NCI-H1105 treated with DMSO at 0.1 percent for 48 hours (cell line): ENCODE data around the gene CACNA2D1.

Source experiments
- DNase-seq: peaks from one replicate; lab custom pipeline; 2025; lab: John Stamatoyannopoulos, UW

Gene CACNA2D1

DNA sequence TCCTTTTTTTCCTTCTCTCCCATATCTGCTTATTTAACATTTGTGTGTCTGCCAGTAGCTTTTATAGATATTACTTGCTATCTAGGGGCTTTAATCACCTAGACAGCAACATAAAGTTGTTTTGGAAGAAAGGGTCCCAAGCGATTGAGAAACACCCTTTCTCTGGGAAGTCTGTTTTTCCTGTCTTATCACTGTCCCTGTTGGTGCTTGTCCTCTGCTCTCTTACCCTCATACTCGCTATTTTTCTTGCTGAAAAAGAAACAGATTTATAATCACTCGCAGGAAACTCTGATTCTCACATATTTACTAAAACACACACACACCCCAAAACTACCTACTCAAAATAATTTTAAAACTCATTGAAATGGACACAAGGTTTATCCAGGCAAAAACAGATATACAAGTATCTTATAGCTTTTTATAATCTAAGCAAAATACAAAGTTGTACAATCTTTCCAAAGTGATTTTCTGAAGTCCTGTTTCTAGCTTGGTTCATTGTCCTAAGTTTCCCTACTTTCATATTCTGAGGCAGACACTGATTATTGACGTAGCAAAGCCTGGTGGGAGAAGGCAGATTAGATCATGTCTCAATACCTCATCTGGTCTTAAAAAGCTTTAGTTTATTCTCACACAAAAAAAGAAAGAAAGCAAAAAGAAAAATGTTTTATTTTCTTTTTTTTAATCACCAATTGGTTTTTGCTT, 157.3 kb downstream of the CACNA2D1 start:
- no peak for DNase-seq

DNA sequence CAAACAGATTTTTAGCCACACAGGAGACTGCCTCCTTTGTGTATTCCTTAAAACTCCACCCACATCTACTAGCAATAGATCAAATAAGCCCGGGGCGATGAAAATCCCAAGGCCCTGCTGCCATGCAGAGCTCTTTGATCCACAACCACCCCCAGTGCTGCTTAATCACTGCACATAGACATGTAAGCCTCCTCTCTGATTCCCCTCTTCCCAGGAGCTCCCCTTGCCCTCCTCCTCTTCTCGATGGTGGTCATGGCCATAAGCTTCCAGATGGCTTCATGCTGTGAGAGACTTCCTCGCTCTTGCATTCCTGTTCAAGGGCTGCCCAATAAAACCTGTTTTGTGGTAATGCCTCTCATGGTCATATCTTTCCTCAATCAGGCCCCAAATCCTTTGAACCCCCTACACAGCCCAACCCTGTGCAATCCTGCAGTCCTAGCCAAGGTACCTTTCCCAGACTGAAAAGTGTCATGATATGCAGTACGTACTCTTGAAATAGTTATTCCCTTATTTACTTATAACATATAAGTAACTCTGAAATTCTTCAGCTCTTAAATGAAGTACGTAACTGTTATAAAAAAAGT, 158.5 kb downstream of the CACNA2D1 start:
- DNase-seq = no peak

DNA sequence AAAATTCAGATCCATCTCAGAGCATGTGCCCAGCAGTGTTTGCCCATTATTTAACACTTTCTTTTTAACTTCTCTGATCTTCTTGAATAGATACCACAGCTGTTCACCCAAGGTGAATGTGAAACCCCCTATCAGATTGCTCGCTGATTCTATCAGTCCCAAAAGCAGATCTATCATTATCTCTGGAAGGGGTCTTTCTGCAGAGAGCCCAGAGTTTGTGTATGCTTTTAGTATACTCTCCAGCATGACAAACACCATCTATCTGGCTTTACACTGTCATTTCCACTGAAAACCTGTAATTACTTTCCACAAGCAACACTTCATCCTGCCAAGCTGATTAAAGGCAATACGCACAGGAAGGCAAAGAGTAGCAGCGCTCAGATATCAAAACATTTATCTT, 168.2 kb downstream of the CACNA2D1 start:
- DNase-seq = peak; percentile 68

DNA sequence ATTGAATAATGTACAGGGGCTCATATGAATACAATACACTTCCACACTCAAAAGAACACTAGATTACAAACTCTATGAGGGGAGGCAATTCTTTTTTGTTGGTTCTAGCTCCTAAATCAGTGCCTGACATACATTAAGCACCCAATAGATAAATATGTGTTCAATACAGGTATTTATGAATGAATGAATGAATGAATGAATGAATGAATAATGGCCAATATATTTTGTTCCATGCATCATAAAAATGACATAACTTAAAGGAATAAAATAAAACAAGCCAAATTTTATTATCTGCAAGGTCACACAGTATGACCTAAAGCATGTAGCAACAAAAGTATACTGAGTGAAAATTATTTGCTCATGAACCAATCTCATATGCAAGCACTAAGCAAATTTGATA, 168.9 kb downstream of the CACNA2D1 start:
- no peak for DNase-seq

DNA sequence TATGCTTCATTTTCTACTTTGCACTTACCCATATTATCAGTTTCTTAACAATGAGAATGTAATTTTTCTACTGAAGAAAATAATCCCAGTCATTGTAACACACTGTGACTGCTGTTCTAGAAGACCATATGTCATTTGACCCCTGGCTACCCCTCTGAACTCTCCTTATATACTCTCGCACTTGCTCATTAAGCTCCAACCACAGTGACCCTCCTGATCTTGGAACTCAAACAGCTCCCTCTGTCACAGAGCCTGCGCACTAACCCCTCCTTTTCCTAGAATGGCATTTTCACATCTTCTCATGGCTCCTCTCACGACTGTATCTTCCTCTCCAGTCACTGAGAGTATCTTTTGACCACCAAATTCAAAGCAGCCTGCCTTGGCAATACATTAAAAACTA, 169.7 kb downstream of the CACNA2D1 start:
- DNase-seq = no peak

DNA sequence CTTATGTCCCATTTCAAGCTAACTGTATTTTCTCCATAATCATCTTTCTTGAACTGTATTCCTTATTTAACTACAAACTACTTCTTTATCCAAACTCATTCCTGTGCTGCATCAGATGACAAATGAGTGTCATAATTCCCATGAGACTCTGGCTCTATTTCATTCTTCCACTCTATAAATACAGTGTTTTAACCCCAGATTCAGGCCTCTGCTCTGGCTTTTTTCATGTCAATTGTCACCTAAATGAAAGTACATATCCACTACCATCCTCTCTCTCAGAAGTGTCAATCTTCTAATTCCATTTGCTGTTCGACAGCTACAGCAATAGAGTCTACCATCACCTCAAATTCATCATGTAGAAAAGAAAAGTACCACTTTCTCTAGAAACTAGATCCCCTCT, 172.7 kb downstream of the CACNA2D1 start:
- DNase-seq = no peak

DNA sequence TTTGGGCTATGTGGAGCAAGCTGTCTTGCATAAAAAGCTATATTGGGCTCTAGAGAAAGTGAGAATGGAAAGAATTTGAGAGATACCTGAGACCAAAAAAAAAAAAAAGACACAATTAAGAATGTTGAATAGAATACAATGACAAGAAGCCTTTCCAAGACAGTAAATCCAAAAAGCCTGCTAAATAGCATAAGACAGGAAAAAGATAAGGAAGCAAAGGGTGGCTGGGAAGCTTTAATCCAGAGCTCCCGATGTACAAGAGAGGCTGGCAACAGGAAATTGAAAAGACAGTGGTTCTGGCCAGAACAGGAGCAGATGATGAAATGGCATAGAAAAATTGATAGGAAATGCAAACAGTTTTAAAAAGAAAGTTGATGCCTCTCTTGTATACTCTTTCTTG, 174.9 kb downstream of the CACNA2D1 start:
- DNase-seq = no peak

DNA sequence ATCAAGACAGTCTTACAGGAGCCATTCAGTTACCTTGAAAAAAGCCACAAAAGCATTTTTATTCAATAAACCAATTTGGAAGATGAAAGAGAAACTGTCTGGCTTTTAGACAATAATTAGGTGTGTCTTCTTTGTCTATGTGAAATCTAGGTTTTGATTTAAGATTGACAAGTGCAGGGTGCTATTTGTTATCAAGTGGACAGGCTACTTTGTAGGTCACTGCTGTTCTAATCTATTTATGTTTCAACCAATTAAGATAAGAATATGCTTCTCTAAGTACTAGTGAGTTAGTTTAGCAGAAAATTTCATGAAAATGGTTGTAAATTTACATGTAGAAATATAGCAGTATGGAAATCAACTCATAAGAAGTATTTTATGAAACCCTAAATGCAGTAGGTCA, 177.5 kb downstream of the CACNA2D1 start:
- peak; percentile 49 for DNase-seq

DNA sequence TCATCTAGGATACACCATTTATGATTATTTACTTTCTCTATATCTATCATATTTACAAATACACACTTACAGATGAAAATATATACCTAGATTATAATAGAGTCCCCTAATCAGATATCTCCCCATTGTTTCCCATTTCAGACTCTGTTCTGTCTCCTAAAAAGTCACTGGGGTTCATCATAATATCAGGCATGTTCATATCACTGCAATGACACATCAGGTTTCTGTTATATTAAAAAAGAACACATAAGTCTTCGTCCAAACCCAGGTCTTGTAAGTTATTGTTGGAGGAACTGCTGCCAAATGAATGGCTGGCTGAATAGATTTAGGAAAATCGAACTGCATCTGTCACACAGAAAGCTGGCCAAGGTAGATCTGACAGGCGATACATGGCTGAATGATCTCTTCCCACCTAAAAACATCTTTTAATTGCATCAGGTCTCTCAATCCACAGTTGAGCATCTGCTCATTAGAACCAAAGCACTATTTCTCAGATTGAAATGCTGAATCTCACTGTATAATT, 178.7 kb downstream of the CACNA2D1 start:
- peak; percentile 91 for DNase-seq

DNA sequence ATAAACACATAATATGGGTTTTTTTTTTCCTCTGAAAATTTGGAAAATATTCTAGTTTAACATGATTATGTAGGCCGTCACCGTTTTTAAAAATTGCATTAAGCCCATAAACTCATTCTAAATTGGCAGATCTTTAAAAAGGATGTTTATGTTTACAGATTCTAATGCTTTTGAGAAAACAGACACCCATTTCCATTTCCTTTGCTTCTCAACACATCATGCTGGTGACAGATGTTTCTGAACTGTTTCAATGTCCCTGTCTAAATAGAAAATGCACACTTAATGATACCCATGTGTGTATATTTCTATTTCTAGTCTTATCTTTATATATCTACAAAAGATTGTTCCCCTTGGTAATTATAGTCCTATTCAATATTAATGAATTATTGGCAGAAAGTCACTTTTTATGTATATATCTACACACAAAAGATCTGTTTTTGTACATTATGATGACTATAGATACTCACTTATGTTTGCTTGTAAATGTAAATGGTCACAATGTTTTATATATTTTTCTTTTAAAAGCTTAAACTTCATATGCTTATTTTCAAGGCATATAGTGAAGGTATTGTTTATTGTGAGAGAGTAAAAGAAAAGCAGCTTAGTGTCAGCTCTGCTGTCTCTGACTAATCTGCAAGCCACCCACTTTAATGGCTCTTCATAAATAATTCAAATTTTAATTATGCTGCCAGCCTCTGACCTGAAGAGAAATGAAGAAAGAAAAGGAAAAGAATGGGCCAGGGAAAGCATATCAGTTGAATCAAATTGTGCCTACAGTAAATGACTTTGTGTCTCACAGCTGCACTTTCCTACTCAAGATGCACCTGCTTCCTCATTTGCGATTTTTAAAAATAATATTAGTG, 179.4 kb downstream of the CACNA2D1 start:
- peak; percentile 97 for DNase-seq

DNA sequence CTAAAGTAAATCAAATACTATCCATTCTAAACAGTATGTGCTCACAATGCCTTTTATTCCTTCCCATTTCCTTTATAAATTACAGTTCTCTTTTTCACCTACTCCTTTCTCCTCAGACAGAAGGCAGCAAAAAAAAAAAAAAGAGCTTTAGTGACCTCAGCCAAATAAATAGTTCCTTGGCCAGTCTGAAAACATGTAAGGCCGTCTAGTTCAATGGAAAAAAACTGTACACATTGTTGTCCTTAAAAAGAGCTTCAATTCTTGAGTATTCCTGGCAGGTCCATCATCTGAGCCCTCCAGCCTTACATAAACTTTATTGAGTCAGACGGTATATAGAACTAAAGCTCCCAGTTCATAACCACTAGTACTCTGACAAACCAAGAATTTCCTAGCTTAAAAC, 185.4 kb downstream of the CACNA2D1 start:
- DNase-seq = no peak

DNA sequence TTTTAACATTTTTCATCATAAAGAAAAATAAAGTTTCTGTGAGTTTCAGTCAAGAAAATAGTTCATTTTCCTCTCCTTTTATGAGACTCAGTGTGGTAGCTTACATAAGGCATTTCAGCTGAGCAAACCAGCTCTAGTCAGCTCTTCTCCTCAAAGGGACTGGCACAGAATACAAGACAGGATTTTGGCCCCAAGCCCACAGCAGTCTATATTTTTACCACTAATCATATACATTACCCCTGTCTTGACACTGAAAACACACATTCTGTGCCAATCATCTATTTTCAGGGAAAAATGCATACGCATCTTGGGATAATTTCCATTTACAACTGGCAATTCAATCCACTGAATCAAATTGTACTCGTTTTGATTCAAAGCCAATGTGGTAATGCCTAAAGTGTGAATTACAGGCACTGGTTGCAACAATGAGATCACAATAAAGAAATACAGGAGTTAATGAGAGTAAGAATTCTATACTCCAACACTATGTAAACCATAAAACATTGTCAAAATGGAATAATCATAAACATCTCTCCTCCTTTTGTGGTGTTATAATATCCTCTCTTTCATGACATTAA, 186.4 kb downstream of the CACNA2D1 start:
- DNase-seq = peak; percentile 87

DNA sequence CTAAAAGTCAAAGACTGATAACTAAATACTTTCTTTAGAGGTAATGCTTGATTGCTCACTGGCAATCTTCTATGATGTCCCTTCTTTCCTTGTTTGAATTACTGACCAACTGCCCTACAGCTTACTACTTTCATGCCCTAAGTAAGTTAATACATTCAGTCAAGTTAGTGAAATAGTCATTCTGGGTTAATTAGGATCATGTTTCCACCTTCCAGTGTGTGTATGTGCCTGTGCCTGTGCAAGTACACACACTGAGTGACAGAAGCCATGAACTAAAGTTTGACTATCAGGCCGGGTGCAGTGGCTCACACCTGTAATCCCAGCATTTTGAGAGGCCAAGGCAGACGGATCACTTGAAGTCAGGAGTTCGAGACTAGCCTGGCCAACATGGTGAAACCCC, 187.9 kb downstream of the CACNA2D1 start:
- DNase-seq = no peak

DNA sequence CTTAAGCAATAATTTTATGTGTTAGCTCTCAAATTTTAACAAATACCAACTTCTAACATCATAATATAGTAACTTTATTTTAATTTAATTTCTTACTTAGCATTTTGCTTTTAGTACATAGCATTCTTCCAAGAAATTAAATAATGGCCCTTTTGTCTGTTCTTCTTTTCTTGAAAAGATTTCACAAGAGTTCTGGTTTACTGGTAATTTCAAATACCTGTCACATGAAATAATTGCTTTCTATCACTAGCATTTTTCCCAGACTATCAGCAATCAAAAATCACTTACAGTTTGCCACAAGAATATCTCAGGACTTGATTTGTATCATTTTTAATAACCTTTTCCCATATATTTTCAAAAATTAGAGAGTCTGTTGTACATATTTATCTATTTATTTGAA, 193.0 kb downstream of the CACNA2D1 start:
- no peak for DNase-seq

DNA sequence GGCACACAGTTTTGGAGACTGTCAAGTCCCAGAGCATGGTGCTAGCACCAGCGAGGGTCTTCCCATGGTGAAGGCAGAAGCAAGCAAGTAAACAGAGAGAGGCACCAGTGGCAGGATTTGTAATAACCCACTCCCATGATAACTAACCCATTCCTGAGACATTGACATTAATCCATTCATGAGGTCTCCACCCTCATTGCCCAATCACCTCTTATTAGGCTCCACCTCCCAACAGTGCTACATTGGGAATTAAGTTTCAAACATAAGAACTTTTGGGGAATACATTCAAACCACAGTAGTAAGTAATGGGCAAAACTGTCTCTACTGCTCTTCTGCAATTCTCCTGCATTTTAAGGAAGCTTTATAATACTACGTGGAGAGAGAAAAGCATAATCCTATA, 193.6 kb downstream of the CACNA2D1 start:
- no peak for DNase-seq

DNA sequence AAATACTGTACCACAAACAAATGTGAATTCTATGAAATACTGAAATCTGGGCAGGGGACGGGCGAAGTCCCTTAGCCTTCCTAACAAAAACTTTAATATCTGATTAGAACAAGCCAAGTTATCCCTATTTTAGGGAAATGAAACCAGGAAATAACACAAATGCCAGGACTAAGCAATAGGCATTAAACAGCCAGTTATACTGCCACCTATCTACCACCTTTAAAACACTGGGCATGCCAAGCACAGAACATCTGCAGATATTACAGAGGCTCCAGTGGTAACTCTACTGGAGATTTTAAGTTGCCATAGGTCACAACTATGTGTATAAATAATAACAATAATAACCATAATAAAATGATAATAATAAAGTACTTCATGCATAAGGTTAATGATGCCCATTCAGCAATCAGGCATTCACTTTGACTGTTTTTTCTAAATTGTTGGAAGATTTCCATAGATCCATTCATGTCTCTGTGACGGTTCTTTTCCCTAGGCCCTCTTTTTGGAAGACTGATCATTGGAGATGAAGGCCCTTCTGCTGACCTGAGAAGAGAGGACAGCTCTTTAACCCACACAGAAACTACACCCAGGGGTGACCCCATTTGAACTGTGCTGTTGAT, 195.7 kb downstream of the CACNA2D1 start:
- peak; percentile 33 for DNase-seq

DNA sequence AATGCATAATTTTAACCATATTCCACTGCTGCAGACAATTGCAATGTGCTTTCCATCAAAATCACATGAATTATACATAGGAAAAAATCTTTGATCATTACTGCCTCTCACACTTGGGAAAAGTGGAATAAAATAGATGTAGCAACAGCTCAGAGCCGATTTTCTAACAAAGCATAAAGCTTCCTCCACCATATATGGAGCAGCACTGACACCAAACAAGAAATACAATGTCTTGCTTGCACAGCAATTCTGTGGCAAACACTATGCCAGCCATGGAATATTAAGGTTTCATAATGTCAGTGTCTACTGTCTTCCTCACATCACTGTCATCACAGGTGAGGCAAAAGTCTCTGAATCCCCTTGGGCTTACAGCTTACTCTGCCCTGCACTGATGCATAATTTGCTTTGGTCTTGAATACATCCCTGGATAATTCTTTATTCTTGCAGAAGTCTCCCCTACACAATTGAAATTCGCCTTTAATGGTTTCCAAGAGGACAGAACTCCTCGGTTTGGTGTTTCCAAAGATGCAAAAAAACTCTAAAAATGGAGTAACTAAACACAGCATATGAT, 198.5 kb downstream of the CACNA2D1 start:
- DNase-seq = no peak

DNA sequence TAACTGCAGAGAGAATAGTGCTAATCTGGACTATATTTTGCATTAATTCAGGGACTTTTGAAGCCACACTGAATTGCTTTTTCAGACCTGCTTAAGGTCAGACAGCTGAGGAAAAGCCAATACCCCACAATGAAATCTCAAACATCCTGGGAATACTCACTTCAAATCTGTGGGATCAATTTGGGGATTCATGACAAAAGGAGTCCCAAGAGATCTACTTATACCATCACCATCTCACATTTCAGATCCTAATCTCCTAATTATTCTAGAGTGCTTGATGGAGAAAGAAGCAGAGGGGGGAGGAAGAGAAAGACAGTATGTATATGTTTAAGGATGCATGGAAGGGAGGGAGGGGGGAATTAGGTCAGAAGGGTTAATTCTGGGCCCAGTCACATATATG, 202.2 kb downstream of the CACNA2D1 start:
- peak; percentile 27 for DNase-seq

DNA sequence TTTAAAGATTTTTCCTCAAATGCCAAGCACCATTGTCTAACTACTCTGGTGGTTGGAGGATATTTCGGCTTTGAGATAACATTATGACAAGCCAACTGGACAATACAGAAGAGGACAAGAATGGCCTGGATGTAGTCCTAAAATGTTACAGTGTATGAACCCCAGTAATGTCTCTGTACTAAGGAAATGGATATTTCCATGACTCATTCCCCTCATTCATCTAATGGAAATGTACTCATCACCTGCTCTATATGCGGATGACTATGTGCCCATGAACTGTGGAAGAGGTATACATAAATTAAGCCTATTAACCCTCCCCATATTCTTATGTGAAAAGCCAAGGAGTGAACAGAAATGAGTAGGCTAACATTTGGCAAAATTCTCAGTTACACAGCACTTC, 207.9 kb downstream of the CACNA2D1 start:
- peak; percentile 20 for DNase-seq

DNA sequence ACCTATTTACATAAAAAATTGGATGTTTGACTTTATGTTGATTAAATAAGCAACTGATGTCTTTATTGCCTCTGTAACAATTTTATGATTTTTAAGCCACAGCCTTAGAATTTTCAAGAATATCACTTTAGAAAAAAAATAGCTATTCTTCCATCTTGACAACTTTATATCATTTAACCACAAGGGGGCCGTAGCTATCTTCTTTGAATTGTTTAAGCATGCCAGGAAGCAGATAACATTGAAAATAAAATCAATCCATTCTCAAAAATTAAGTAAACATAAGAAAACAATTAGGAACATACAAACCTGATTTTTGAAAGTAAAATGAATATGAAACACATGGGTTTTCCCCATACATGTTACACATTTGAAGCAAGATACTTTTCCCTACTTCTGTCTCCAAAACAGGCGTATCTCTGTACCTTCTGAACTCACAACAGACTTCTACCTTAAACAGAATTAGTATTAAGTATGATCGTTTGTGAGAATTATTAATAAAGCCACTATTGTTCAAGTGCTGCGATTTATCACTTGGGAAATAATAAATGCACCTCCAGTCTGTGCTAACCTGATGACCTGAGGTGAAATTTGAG, 209.0 kb downstream of the CACNA2D1 start:
- DNase-seq = peak; percentile 73
